22Rv1 (cell line): ENCODE measurements around the gene ATF3.

ENCODE experiments used
- H3K27ac ChIP-seq: fragments of 450-650 bp; 2 replicates; pipeline ENCODE4 v1.5.1; 2017
- CTCF ChIP-seq: fragments of 450-650 bp; IDR thresholded peaks from 2 replicates; pipeline ENCODE4 v1.5.1; 2017; ENCODE audit warnings: mild to moderate bottlenecking
- ZFX ChIP-seq: fragments of 450-650 bp; IDR thresholded peaks from 2 replicates; pipeline ENCODE4 v1.6.1; 2017; ENCODE audit warnings: antibody characterized with exemption, borderline replicate concordance

ATF3 gene

GRCh38 chr1:212608392-212608958 lies at the start of gene ATF3:
Gene ATF3 (plus strand): TSS chr1:212608761. CDS start chr1:212615022, 6,261 bp downstream.
- TF ChIP-seq ZFX (no peak), CTCF (no peak)
- peak within 1 kb of the TSS; percentile 89 for H3K27ac ChIP-seq

GRCh38 chr1:212559929-212560328 lies 48.6 kb upstream of the ATF3 start:
- H3K27ac ChIP-seq, result no peak overlapping the region
- TF ChIP-seq CTCF (no peak), ZFX (no peak)

GRCh38 chr1:212560933-212561460 lies 47.6 kb upstream of the ATF3 start:
- TF ChIP-seq ZFX, result no peak
- no peak for TF ChIP-seq CTCF
- no peak overlapping the region for H3K27ac ChIP-seq

GRCh38 chr1:212561501-212561931 lies 47.0 kb upstream of the ATF3 start:
- no peak overlapping the region for H3K27ac ChIP-seq
- TF ChIP-seq CTCF, result no peak
- no peak for TF ChIP-seq ZFX

GRCh38 chr1:212562771-212563170 lies 45.8 kb upstream of the ATF3 start:
- H3K27ac ChIP-seq, result no peak overlapping the region
- no peak for TF ChIP-seq ZFX

- no peak overlapping the region for H3K27ac ChIP-seq
- TF ChIP-seq ZFX (no peak), CTCF (no peak)
Observed at GRCh38 chr1:212565079-212565478, 43.5 kb upstream of the ATF3 start.

GRCh38 chr1:212565571-212566305 lies 42.8 kb upstream of the ATF3 start:
- no peak overlapping the region for H3K27ac ChIP-seq
- TF ChIP-seq CTCF (no peak), ZFX (no peak)
